HEK293 (cell line): ENCODE data around the gene ANKS6.

Experiments
- CTCF ChIA-PET: fragments of 350-600 bp; formaldehyde crosslinking; extraction: SDS; loops from one replicate; lab custom pipeline; 2021; ENCODE audit warnings: antibody characterized with exemption; lab: Yijun Ruan, JAX
- POLR2A ChIA-PET: fragments of 300-600 bp; formaldehyde crosslinking; extraction: SDS; loops from one replicate; lab custom pipeline; 2020; ENCODE audit warnings: antibody characterized with exemption, inconsistent platforms; lab: Yijun Ruan, JAX
- H3K27ac ChIP-seq: fragments of 200-500 bp; sonication (Bioruptor generic); 2 replicates; pipeline ENCODE4 v1.5.1; 2014; ENCODE audit warnings: low read depth, low read length, control low read depth, inconsistent platforms; ENCODE audit errors: extremely low read depth
- H3K36me3 ChIP-seq, 2 experiments: fragments of 200-500 bp in 1 of 2; sonication (Bioruptor generic) in 1 of 2; 1 replicate in 1 of 2; 2 replicates in 1 of 2; pipeline ENCODE4 v1.5.1; 2014 to 2017; ENCODE audit warnings: inconsistent platforms in 2 of 2, low read length in 2 of 2; ENCODE audit not compliant: control insufficient read depth in 2 of 2, insufficient read depth in 1 of 2
- H3K4me1 ChIP-seq: fragments of 200-500 bp; sonication (Bioruptor generic); 2 replicates; pipeline ENCODE4 v1.5.1; 2014; ENCODE audit warnings: mild to moderate bottlenecking, low read length, inconsistent platforms; ENCODE audit not compliant: control insufficient read depth, insufficient read depth
- H3K4me3 ChIP-seq: 2 replicates; pipeline ENCODE4 v1.5.1; 2011; ENCODE audit warnings: low read depth, mild to moderate bottlenecking, control low read depth, low read length, moderate library complexity
- H3K9me3 ChIP-seq: fragments of 200-500 bp; sonication (Bioruptor generic); 2 replicates; pipeline ENCODE4 v1.5.1; 2014; ENCODE audit warnings: low read depth, low read length, inconsistent platforms; ENCODE audit not compliant: control insufficient read depth, insufficient read depth
- BCL6B ChIP-seq: fragments of 450-650 bp; formaldehyde crosslinking; IDR thresholded peaks from 2 replicates; pipeline ENCODE4 v1.5.1; 2017; ENCODE audit warnings: missing biosample characterization, missing genetic modification characterization
- IKZF3 ChIP-seq: fragments of 450-650 bp; IDR thresholded peaks from 2 replicates; pipeline ENCODE4 v1.5.0; 2018; ENCODE audit warnings: missing biosample characterization, mild to moderate bottlenecking, missing genetic modification characterization, moderate library complexity
- REPIN1 ChIP-seq: fragments of 450-650 bp; formaldehyde crosslinking; IDR thresholded peaks from 2 replicates; pipeline ENCODE4 v1.5.1; 2017; ENCODE audit warnings: missing biosample characterization, missing genetic modification characterization, low read depth
- ZBTB10 ChIP-seq: fragments of 450-650 bp; formaldehyde crosslinking; IDR thresholded peaks from 2 replicates; pipeline ENCODE4 v1.5.1; 2016; ENCODE audit warnings: missing biosample characterization, missing genetic modification characterization
- ZBTB7A ChIP-seq: fragments of 450-650 bp; formaldehyde crosslinking; IDR thresholded peaks from 2 replicates; pipeline ENCODE4 v1.5.1; 2016; ENCODE audit warnings: low read depth, missing biosample characterization, missing genetic modification characterization
- ZFHX2 ChIP-seq: fragments of 450-650 bp; formaldehyde crosslinking; conservative IDR thresholded peaks from 2 replicates; pipeline ENCODE4 v1.5.1; 2016; ENCODE audit warnings: missing biosample characterization, missing genetic modification characterization
- ZFP69B ChIP-seq: fragments of 450-650 bp; formaldehyde crosslinking; IDR thresholded peaks from 2 replicates; pipeline ENCODE4 v1.5.1; 2016; ENCODE audit warnings: missing biosample characterization, missing genetic modification characterization
- ZNF133 ChIP-seq: fragments of 450-650 bp; formaldehyde crosslinking; IDR thresholded peaks from 2 replicates; pipeline ENCODE4 v1.5.1; 2016; ENCODE audit warnings: missing biosample characterization, missing genetic modification characterization
- ZNF138 ChIP-seq: fragments of 450-650 bp; formaldehyde crosslinking; IDR thresholded peaks from 2 replicates; pipeline ENCODE4 v1.5.1; 2016; ENCODE audit warnings: missing biosample characterization, missing genetic modification characterization, borderline replicate concordance
- ZNF148 ChIP-seq: fragments of 450-650 bp; formaldehyde crosslinking; IDR thresholded peaks from 2 replicates; pipeline ENCODE4 v1.5.0; 2017; ENCODE audit warnings: missing biosample characterization, missing genetic modification characterization, borderline replicate concordance
- ZNF175 ChIP-seq: fragments of 450-650 bp; formaldehyde crosslinking; IDR thresholded peaks from 2 replicates; pipeline ENCODE4 v1.5.1; 2016; ENCODE audit warnings: missing biosample characterization, missing genetic modification characterization
- ZNF202 ChIP-seq: fragments of 450-650 bp; formaldehyde crosslinking; IDR thresholded peaks from 2 replicates; pipeline ENCODE4 v1.5.1; 2016; ENCODE audit warnings: missing biosample characterization, missing genetic modification characterization, borderline replicate concordance
- ZNF335 ChIP-seq: fragments of 450-650 bp; formaldehyde crosslinking; conservative IDR thresholded peaks from 2 replicates; pipeline ENCODE4 v1.5.1; 2016; ENCODE audit warnings: missing biosample characterization, missing genetic modification characterization
- ZNF404 ChIP-seq: fragments of 450-650 bp; formaldehyde crosslinking; IDR thresholded peaks from 2 replicates; pipeline ENCODE4 v1.5.1; 2017; ENCODE audit warnings: missing biosample characterization, missing genetic modification characterization
- ZNF426 ChIP-seq: fragments of 450-650 bp; formaldehyde crosslinking; IDR thresholded peaks from 2 replicates; pipeline ENCODE4 v1.5.1; 2017; ENCODE audit warnings: missing biosample characterization, missing genetic modification characterization, mild to moderate bottlenecking, inconsistent platforms, moderate library complexity
- ZNF670 ChIP-seq: fragments of 450-650 bp; formaldehyde crosslinking; IDR thresholded peaks from 2 replicates; pipeline ENCODE4 v1.5.1; 2016; ENCODE audit warnings: missing biosample characterization, missing genetic modification characterization, low read depth
- ZNF792 ChIP-seq: fragments of 450-650 bp; formaldehyde crosslinking; IDR thresholded peaks from 2 replicates; pipeline ENCODE4 v1.5.1; 2016; ENCODE audit warnings: missing biosample characterization, missing genetic modification characterization
- ZNF843 ChIP-seq: fragments of 450-650 bp; formaldehyde crosslinking; IDR thresholded peaks from 2 replicates; pipeline ENCODE4 v1.5.1; 2016; ENCODE audit warnings: missing biosample characterization, missing genetic modification characterization
- TF ChIP-seq, protein P1 (sequence below): sonication (generic); formaldehyde crosslinking; IDR thresholded peaks from 2 replicates; pipeline ENCODE4 v1.8.1; 2022; ENCODE audit warnings: mild to moderate bottlenecking, moderate library complexity, missing genetic modification reagents
- TF ChIP-seq, protein P2 (sequence below): fragments of 450-650 bp; formaldehyde crosslinking; IDR thresholded peaks from 2 replicates; pipeline ENCODE4 v1.5.1; 2016; ENCODE audit warnings: missing biosample characterization, missing genetic modification characterization
- TF ChIP-seq, protein P3 (sequence below): fragments of 450-650 bp; formaldehyde crosslinking; IDR thresholded peaks from 2 replicates; pipeline ENCODE4 v1.5.1; 2017; ENCODE audit warnings: missing biosample characterization, missing genetic modification characterization
- TF ChIP-seq, protein P4 (sequence below): fragments of 450-650 bp; formaldehyde crosslinking; IDR thresholded peaks from 2 replicates; pipeline ENCODE4 v1.5.1; 2016; ENCODE audit warnings: missing biosample characterization, missing genetic modification characterization

The ANKS6 gene

DNA sequence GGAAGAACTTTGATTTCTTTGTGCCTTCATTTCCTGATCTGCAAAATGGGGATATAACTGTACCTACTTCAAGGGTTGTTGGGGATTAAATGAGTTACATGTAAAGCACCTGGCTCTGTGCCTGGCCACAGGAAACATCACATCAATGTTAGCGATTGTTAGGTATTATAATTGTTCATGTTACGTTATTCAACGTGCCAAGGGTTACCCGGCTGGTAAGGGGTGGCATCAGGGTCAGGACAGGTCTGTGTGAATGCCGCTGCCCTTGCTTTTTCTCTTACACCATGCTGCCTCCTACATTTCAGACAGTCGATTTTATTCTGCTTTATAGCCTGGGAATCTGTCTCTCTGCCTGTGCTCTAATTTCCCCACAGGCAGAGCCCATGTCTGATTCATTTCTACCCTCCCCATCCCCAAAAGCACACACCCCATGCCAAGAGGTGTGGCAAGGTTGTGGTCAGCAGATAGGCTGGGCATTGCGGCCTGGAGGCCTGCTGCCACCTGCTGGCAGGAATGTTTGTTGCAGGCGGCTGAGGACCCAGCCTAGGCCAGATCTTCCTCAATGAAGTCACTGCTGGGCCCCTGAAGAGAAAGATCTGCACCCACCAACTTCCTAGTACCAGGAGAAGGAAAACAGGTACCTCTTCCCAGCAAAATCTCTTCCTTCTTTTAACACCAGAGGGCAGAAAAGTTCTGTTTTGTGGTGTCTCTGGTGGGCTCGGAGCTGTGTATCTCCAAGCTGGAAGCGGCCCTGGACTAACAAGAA lies 5.3 kb downstream of the ANKS6 start:
- CTCF ChIA-PET: interaction anchor here (0.6 to 4.5 kb wide), 17 partner anchors 8 to 1337 kb away, joined by 3 to 39 read pairs (median 4); partner anchors contain the start of gene GALNT12
- Histone ChIP-seq H3K4me3 (no peak overlapping the region), H3K36me3 (peaks cover 3 to 50% of the 10 kb centered on the region in 2 experiments; a peak in 1 of 3 replicates), H3K9me3 (no peaks in the 10 kb centered on the region), H3K4me1 (no peaks in the 10 kb centered on the region), H3K27ac (no peak overlapping the region)
- POLR2A ChIA-PET: interaction anchor here (0.5 to 1.7 kb wide), 2 partner anchors 17 to 56 kb away, joined by 5 read pairs; partner anchors contain the start of gene GALNT12
- TF ChIP-seq, protein P1, sequence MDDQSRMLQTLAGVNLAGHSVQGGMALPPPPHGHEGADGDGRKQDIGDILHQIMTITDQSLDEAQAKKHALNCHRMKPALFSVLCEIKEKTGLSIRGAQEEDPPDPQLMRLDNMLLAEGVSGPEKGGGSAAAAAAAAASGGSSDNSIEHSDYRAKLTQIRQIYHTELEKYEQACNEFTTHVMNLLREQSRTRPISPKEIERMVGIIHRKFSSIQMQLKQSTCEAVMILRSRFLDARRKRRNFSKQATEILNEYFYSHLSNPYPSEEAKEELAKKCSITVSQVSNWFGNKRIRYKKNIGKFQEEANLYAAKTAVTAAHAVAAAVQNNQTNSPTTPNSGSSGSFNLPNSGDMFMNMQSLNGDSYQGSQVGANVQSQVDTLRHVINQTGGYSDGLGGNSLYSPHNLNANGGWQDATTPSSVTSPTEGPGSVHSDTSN (CRISPR knock-in tag): no peak
- TF ChIP-seq ZNF335 (no peak; the same call in 1 of the 2 replicates), ZNF404 (tag by site-specific recombination) (no peak), ZBTB7A (tag by site-specific recombination) (no peak), IKZF3 (tag by site-specific recombination) (no peak), ZNF426 (no peak), BCL6B (tag by site-specific recombination) (no peak), ZNF138 (tag by site-specific recombination) (no peak), ZNF670 (no peak), ZNF843 (tag by site-specific recombination) (no peak), ZBTB10 (tag by site-specific recombination) (no peak), ZNF148 (tag by site-specific recombination) (no peak), ZNF202 (tag by site-specific recombination) (no peak), ZFHX2 (tag by site-specific recombination) (no peak), ZFP69B (tag by site-specific recombination) (peak; percentile 66; the same call in 1 of the 2 replicates), ZNF792 (no peak), REPIN1 (tag by site-specific recombination) (no peak), ZNF133 (tag by site-specific recombination) (no peak), ZNF175 (tag by site-specific recombination) (no peak)
- TF ChIP-seq, protein P2, sequence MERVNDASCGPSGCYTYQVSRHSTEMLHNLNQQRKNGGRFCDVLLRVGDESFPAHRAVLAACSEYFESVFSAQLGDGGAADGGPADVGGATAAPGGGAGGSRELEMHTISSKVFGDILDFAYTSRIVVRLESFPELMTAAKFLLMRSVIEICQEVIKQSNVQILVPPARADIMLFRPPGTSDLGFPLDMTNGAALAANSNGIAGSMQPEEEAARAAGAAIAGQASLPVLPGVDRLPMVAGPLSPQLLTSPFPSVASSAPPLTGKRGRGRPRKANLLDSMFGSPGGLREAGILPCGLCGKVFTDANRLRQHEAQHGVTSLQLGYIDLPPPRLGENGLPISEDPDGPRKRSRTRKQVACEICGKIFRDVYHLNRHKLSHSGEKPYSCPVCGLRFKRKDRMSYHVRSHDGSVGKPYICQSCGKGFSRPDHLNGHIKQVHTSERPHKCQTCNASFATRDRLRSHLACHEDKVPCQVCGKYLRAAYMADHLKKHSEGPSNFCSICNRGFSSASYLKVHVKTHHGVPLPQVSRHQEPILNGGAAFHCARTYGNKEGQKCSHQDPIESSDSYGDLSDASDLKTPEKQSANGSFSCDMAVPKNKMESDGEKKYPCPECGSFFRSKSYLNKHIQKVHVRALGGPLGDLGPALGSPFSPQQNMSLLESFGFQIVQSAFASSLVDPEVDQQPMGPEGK: peak; percentile 45
- TF ChIP-seq, protein P3, sequence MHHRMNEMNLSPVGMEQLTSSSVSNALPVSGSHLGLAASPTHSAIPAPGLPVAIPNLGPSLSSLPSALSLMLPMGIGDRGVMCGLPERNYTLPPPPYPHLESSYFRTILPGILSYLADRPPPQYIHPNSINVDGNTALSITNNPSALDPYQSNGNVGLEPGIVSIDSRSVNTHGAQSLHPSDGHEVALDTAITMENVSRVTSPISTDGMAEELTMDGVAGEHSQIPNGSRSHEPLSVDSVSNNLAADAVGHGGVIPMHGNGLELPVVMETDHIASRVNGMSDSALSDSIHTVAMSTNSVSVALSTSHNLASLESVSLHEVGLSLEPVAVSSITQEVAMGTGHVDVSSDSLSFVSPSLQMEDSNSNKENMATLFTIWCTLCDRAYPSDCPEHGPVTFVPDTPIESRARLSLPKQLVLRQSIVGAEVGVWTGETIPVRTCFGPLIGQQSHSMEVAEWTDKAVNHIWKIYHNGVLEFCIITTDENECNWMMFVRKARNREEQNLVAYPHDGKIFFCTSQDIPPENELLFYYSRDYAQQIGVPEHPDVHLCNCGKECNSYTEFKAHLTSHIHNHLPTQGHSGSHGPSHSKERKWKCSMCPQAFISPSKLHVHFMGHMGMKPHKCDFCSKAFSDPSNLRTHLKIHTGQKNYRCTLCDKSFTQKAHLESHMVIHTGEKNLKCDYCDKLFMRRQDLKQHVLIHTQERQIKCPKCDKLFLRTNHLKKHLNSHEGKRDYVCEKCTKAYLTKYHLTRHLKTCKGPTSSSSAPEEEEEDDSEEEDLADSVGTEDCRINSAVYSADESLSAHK: no peak
- TF ChIP-seq, protein P4, sequence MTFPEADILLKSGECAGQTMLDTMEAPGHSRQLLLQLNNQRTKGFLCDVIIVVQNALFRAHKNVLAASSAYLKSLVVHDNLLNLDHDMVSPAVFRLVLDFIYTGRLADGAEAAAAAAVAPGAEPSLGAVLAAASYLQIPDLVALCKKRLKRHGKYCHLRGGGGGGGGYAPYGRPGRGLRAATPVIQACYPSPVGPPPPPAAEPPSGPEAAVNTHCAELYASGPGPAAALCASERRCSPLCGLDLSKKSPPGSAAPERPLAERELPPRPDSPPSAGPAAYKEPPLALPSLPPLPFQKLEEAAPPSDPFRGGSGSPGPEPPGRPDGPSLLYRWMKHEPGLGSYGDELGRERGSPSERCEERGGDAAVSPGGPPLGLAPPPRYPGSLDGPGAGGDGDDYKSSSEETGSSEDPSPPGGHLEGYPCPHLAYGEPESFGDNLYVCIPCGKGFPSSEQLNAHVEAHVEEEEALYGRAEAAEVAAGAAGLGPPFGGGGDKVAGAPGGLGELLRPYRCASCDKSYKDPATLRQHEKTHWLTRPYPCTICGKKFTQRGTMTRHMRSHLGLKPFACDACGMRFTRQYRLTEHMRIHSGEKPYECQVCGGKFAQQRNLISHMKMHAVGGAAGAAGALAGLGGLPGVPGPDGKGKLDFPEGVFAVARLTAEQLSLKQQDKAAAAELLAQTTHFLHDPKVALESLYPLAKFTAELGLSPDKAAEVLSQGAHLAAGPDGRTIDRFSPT (tag by site-specific recombination): peak; percentile 85
